ENCODE data around the gene RAB31. TPM values are rescaled to one million over a fixed set of nuclear protein-coding genes. Genes with fewer than 3 reads are reported as not detected.

Gene RAB31
- total and polyA plus RNA-seq, 10 donors, result 12.3 to 112 (median 72.6) TPM

- TF ChIP-seq POLR2A (IDR thresholded peaks at IDR 0.05) (no peak), POLR2AphosphoS5 (IDR thresholded peaks at IDR 0.05) (no peak), CTCF (IDR thresholded peaks at IDR 0.05 in 8 of 11, conservative IDR thresholded peaks at IDR 0.05 in 3 of 11) (no peak)
- 76 to 92% (median 82%) methylated on average over 2 of the region's 2 CpGs for WGBS, 5 donors
- peaks cover 0 to 44% (median under 1%) of the 10 kb centered on the region in 6 donors for H3K36me3 ChIP-seq
- H3K27ac ChIP-seq, result no peak overlapping the region
- peaks cover 0 to 14% (median 0%) of the 10 kb centered on the region in 6 donors for H3K4me1 ChIP-seq
- peaks cover 0 to 5% (median 0%) of the 10 kb centered on the region in 8 donors for H3K9me3 ChIP-seq
- H3K4me3 ChIP-seq, result no peak overlapping the region
- no peaks in the 10 kb centered on the region for H3K27me3 ChIP-seq (replicated peaks in 1 of 7)
- DNase-seq, result no peak
- intact Hi-C loops (cut with DNase I; ENCODE audit: low total_unique reads), result no loop called here
These were observed 18.8 kb downstream of the RAB31 start for GRCh38 chr18:9726936-9727335.

- DNase-seq, result no peak
- H3K36me3 ChIP-seq, result peaks cover 0 to 39% (median 4%) of the 10 kb centered on the region in 6 donors
- no peak overlapping the region for H3K27ac ChIP-seq
- peaks cover 0 to 32% (median 10%) of the 10 kb centered on the region in 6 donors for H3K4me1 ChIP-seq
- no peaks in the 10 kb centered on the region for H3K27me3 ChIP-seq (replicated peaks in 1 of 7)
- no peaks in the 10 kb centered on the region for H3K9me3 ChIP-seq
- no peak overlapping the region for H3K4me3 ChIP-seq
- intact Hi-C loops (cut with DNase I; ENCODE audit: low total_unique reads), result no loop called here
- TF ChIP-seq POLR2A (IDR thresholded peaks at IDR 0.05), result no peak
- no peak for TF ChIP-seq CTCF (IDR thresholded peaks at IDR 0.05 in 8 of 11, conservative IDR thresholded peaks at IDR 0.05 in 3 of 11)
- TF ChIP-seq POLR2AphosphoS5 (IDR thresholded peaks at IDR 0.05), result no peak
- 76 to 94% (median 91%) methylated on average over 4 of the region's 4 CpGs for WGBS, 5 donors
These were observed 22.7 kb downstream of the RAB31 start for GRCh38 chr18:9730786-9731185.

- no peaks in the 10 kb centered on the region for H3K9me3 ChIP-seq
- no peak for DNase-seq
- intact Hi-C loops (cut with DNase I; ENCODE audit: low total_unique reads), result no loop called here
- H3K27me3 ChIP-seq (replicated peaks in 1 of 7), result no peaks in the 10 kb centered on the region
- TF ChIP-seq POLR2A (IDR thresholded peaks at IDR 0.05), result no peak
- no peak for TF ChIP-seq POLR2AphosphoS5 (IDR thresholded peaks at IDR 0.05)
- no peak for TF ChIP-seq CTCF (IDR thresholded peaks at IDR 0.05 in 8 of 11, conservative IDR thresholded peaks at IDR 0.05 in 3 of 11)
- H3K36me3 ChIP-seq, result peaks cover 0 to 37% (median 4%) of the 10 kb centered on the region in 6 donors
- 85 to 96% (median 90%) methylated on average over 5 of the region's 5 CpGs for WGBS, 5 donors
- H3K27ac ChIP-seq, result no peak overlapping the region
- H3K4me1 ChIP-seq, result peaks cover 0 to 33% (median 12%) of the 10 kb centered on the region in 6 donors
- no peak overlapping the region for H3K4me3 ChIP-seq
These were observed 23.3 kb downstream of the RAB31 start for GRCh38 chr18:9731380-9731779.

GRCh38 chr18:9732031-9732430 is 23.9 kb downstream of the RAB31 start:
- TF ChIP-seq POLR2A (IDR thresholded peaks at IDR 0.05), result no peak
- no peak for TF ChIP-seq CTCF (IDR thresholded peaks at IDR 0.05 in 8 of 11, conservative IDR thresholded peaks at IDR 0.05 in 3 of 11)
- TF ChIP-seq POLR2AphosphoS5 (IDR thresholded peaks at IDR 0.05), result no peak
- no peak overlapping the region for H3K27ac ChIP-seq
- no peaks in the 10 kb centered on the region for H3K9me3 ChIP-seq
- intact Hi-C loops (cut with DNase I; ENCODE audit: low total_unique reads), result no loop called here
- no peak overlapping the region for H3K4me3 ChIP-seq
- peaks cover 0 to 31% (median 4%) of the 10 kb centered on the region in 6 donors for H3K36me3 ChIP-seq
- peaks cover 0 to 38% (median 15%) of the 10 kb centered on the region in 6 donors for H3K4me1 ChIP-seq
- H3K27me3 ChIP-seq (replicated peaks in 1 of 7), result no peaks in the 10 kb centered on the region
- WGBS, 5 donors, result 79 to 88% (median 82%) methylated on average over 7 to 9 of the region's 9 CpGs
- no peak for DNase-seq
